H9 (cell line): Measurements from ENCODE around the gene CFAP65. TPM values are rescaled to one million over a fixed set of nuclear protein-coding genes. Genes with fewer than 3 reads are reported as not detected.
A peak's percentile ranks its signal among the peaks of the same experiment; 100 is the strongest.

Source experiments
- DNase-seq: peaks from one replicate; pipeline ENCODE4 v3.0.0-alpha.2; 2017
- H2AFZ ChIP-seq: one replicate; pipeline ENCODE4 v1.6.1; 2013; ENCODE audit warnings: mild to moderate bottlenecking, low read length, control low read depth, moderate library complexity
- H2AK5ac ChIP-seq: 2 replicates; pipeline ENCODE4 v1.6.1; 2013; ENCODE audit warnings: low read length, control low read depth, mixed read lengths; ENCODE audit not compliant: insufficient read length
- H2BK120ac ChIP-seq: one replicate; pipeline ENCODE4 v1.6.1; 2013; ENCODE audit warnings: low read depth, mild to moderate bottlenecking, low read length, control low read depth, inconsistent platforms; ENCODE audit not compliant: poor library complexity, severe bottlenecking
- H2BK12ac ChIP-seq: 2 replicates; pipeline ENCODE4 v1.6.1; 2013; ENCODE audit warnings: low read length, control low read depth, mixed read lengths, low read depth; ENCODE audit not compliant: insufficient read length
- H2BK15ac ChIP-seq: 2 replicates; pipeline ENCODE4 v1.6.1; 2013; ENCODE audit warnings: low read depth, low read length, control low read depth
- H2BK20ac ChIP-seq: one replicate; pipeline ENCODE4 v1.6.1; 2013; ENCODE audit warnings: low read depth, mild to moderate bottlenecking, low read length, control low read depth, inconsistent platforms; ENCODE audit not compliant: poor library complexity, severe bottlenecking
- H2BK5ac ChIP-seq: 2 replicates; pipeline ENCODE4 v1.6.1; 2013; ENCODE audit warnings: low read length, control low read depth, mixed read lengths; ENCODE audit not compliant: insufficient read length
- H3K14ac ChIP-seq: 2 replicates; pipeline ENCODE4 v1.6.1; 2013; ENCODE audit warnings: low read length, control low read depth; ENCODE audit not compliant: insufficient read depth
- H3K18ac ChIP-seq: 2 replicates; pipeline ENCODE4 v1.6.1; 2013; ENCODE audit warnings: low read depth, mild to moderate bottlenecking, mixed read lengths, low read length, control low read depth; ENCODE audit not compliant: insufficient read length
- H3K23ac ChIP-seq: 2 replicates; pipeline ENCODE4 v1.6.1; 2013; ENCODE audit warnings: low read length, control low read depth, mixed read lengths, low read depth; ENCODE audit not compliant: insufficient read length
- H3K23me2 ChIP-seq: 2 replicates; pipeline ENCODE4 v1.6.1; 2013; ENCODE audit warnings: low read depth, mild to moderate bottlenecking, mixed read lengths, low read length, control low read depth; ENCODE audit not compliant: insufficient read length, poor library complexity, severe bottlenecking
- H3K27ac ChIP-seq: 2 replicates; pipeline ENCODE4 v1.5.1; 2013; ENCODE audit warnings: low read length, control low read depth, mixed read lengths, low read depth; ENCODE audit not compliant: insufficient read length
- H3K27me3 ChIP-seq: 2 replicates; pipeline ENCODE4 v1.6.1; 2013; ENCODE audit warnings: low read length, control low read depth, inconsistent platforms; ENCODE audit not compliant: insufficient read depth
- H3K4ac ChIP-seq: 2 replicates; pipeline ENCODE4 v1.6.1; 2013; ENCODE audit warnings: low read depth, mild to moderate bottlenecking, control low read depth, inconsistent platforms, low read length, moderate library complexity
- H3K4me1 ChIP-seq: 2 replicates; pipeline ENCODE4 v1.6.1; 2013; ENCODE audit warnings: low read length, control low read depth, inconsistent platforms; ENCODE audit not compliant: insufficient read depth
- H3K4me2 ChIP-seq: 2 replicates; pipeline ENCODE4 v1.6.1; 2013; ENCODE audit warnings: low read length, control low read depth, mixed read lengths; ENCODE audit not compliant: insufficient read length, insufficient read depth
- H3K56ac ChIP-seq: 2 replicates; pipeline ENCODE4 v1.6.1; 2013; ENCODE audit warnings: low read depth, mild to moderate bottlenecking, mixed read lengths, low read length, control low read depth; ENCODE audit not compliant: insufficient read length
- H3K79me1 ChIP-seq: 2 replicates; pipeline ENCODE4 v1.6.1; 2013; ENCODE audit warnings: low read depth, mild to moderate bottlenecking, moderate library complexity, low read length, control low read depth, inconsistent platforms; ENCODE audit not compliant: insufficient read depth, poor library complexity, severe bottlenecking
- H3K79me2 ChIP-seq: 2 replicates; pipeline ENCODE4 v1.6.1; 2013; ENCODE audit warnings: low read length, control low read depth, inconsistent platforms; ENCODE audit not compliant: insufficient read depth
- H3K9ac ChIP-seq: 2 replicates; pipeline ENCODE4 v1.6.1; 2013; ENCODE audit warnings: low read length, control low read depth, mixed read lengths; ENCODE audit not compliant: insufficient read length; ENCODE audit errors: extremely low read depth
- H3K9me3 ChIP-seq: one replicate; pipeline ENCODE4 v1.6.1; 2013; ENCODE audit warnings: low read depth, low read length, inconsistent platforms; ENCODE audit not compliant: control insufficient read depth
- H3T11ph ChIP-seq: one replicate; pipeline ENCODE4 v1.6.1; 2013; ENCODE audit warnings: mild to moderate bottlenecking, low read length, control low read depth, inconsistent platforms
- H4K20me1 ChIP-seq: one replicate; pipeline ENCODE4 v1.6.1; 2013; ENCODE audit not compliant: control insufficient read depth, insufficient read length, insufficient read depth
- H4K5ac ChIP-seq: 2 replicates; pipeline ENCODE4 v1.6.1; 2013; ENCODE audit warnings: low read depth, mild to moderate bottlenecking, mixed read lengths, low read length, control low read depth; ENCODE audit not compliant: insufficient read length
- H4K8ac ChIP-seq: replicated peaks from 2 replicates; pipeline ENCODE4 v1.6.1; 2013; ENCODE audit warnings: low read length, control low read depth, mixed read lengths, low read depth; ENCODE audit not compliant: insufficient read length
- H4K91ac ChIP-seq: 2 replicates; pipeline ENCODE4 v1.6.1; 2013; ENCODE audit warnings: low read depth, mild to moderate bottlenecking, moderate library complexity, mixed read lengths, low read length, control low read depth; ENCODE audit not compliant: insufficient read length
- H3K27ac Mint-ChIP-seq, 3 experiments: 2 replicates in 2 of 3; 3 replicates in 1 of 3; pipeline ENCODE4 v1.8.0; 2020 to 2021; ENCODE audit warnings: mixed read lengths in 3 of 3, mild to moderate bottlenecking in 1 of 3, moderate library complexity in 1 of 3
- H3K27me3 Mint-ChIP-seq: 2 replicates; pipeline ENCODE4 v1.8.0; 2021; ENCODE audit warnings: low read depth, mild to moderate bottlenecking, moderate library complexity, mixed read lengths
- H3K36me3 Mint-ChIP-seq, 3 experiments: 2 replicates in 2 of 3; 3 replicates in 1 of 3; pipeline ENCODE4 v1.8.0; 2020 to 2021; ENCODE audit warnings: low read depth in 3 of 3, mixed read lengths in 3 of 3; ENCODE audit not compliant: insufficient read depth in 1 of 3
- H3K4me1 Mint-ChIP-seq, 2 experiments: 2 replicates each; pipeline ENCODE4 v1.8.0; 2020; ENCODE audit warnings: mixed read lengths in 2 of 2
- H3K4me3 Mint-ChIP-seq, 2 experiments: 2 replicates in 1 of 2; 3 replicates in 1 of 2; pipeline ENCODE4 v1.8.0; 2020 to 2021; ENCODE audit warnings: mild to moderate bottlenecking in 2 of 2, mixed read lengths in 2 of 2, moderate library complexity in 1 of 2
- H3K9me3 Mint-ChIP-seq, 2 experiments: 2 replicates in 1 of 2; 3 replicates in 1 of 2; pipeline ENCODE4 v1.8.0; 2020; ENCODE audit warnings: mild to moderate bottlenecking in 2 of 2, mixed read lengths in 2 of 2, moderate library complexity in 1 of 2
- WGBS: extraction: QIAGEN DNeasy Blood & Tissue Kit; methylation state at CpG from one replicate; pipeline ENCODE4 v1.1.7; 2013; ENCODE audit warnings: missing lambda C conversion rate, low lambda C conversion rate, mixed read lengths; ENCODE audit not compliant: insufficient read length; ENCODE audit errors: extremely low coverage; 5-methylcytosine and 5-hydroxymethylcytosine counted together
- total RNA-seq: library from RNA; stranded (reverse); gene quantifications from 2 replicates; pipeline ENCODE4 v1.2.1, GENCODE V29; 2021
- TF ChIP-seq, protein P1 (sequence below): fragments of 200-600 bp; sonication (generic); conservative IDR thresholded peaks from 3 replicates; pipeline ENCODE4 v1.8.0; 2021; ENCODE audit warnings: antibody characterized with exemption, mild to moderate bottlenecking

CFAP65 gene
- total RNA-seq, 1 experiment from 2014 or later, result 0.20 TPM

DNA sequence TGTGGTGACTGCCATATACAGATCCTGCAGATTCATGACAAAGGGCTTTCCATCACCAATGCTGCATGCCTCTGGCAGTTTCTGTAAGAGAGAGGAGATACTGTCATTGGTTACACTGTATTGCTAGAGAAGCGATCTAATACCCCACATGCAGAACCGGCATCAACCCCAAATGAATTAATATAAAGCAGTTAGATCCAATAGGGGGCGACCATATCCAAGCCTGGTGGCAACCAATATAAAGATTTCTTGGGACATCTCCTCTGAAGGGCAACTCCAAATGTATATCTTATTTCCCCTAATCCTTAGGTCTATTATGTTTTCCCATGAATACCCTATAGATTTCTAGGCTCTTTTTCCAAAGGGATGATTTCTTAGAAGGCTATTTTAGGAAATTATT lies 36.8 kb upstream of the CFAP65 start:
- H2BK120ac ChIP-seq, result no peak overlapping the region

More for the DNA sequence above, 36.8 kb upstream of the CFAP65 start:
- Histone ChIP-seq H2AK5ac (no peak overlapping the region), H4K8ac (no peak overlapping the region), H3K27me3 (no peaks in the 10 kb centered on the region), H2BK12ac (no peak overlapping the region), H3K23ac (no peak overlapping the region), H3K79me1 (no peaks in the 10 kb centered on the region), H3K4me2 (no peak overlapping the region), H3K4me1 (no peaks in the 10 kb centered on the region), H3K79me2 (no peaks in the 10 kb centered on the region), H2BK15ac (no peak overlapping the region), H3K23me2 (no peaks in the 10 kb centered on the region), H3K4ac (no peak overlapping the region), H3K27ac (no peak overlapping the region), H4K5ac (no peak overlapping the region), H3K14ac (no peak overlapping the region), H4K20me1 (no peaks in the 10 kb centered on the region), H3K9ac (no peak overlapping the region), H2BK5ac (no peak overlapping the region), H4K91ac (no peak overlapping the region), H3K56ac (no peak overlapping the region), H3K9me3 (no peaks in the 10 kb centered on the region), H3T11ph (no peak overlapping the region), H2BK20ac (no peak overlapping the region), H2AFZ (no peak overlapping the region), H3K18ac (no peak overlapping the region)
- Mint-ChIP-seq H3K9me3 (no peaks in the 10 kb centered on the region), H3K36me3 (peaks cover 0 to 18% (median 0%) of the 10 kb centered on the region in 3 experiments; a peak in 3 of 7 replicates), H3K4me1 (peaks cover 11 to 16% of the 10 kb centered on the region in 2 experiments), H3K4me3 (no peak overlapping the region), H3K27ac (no peak overlapping the region), H3K27me3 (peaks cover 13% of the 10 kb centered on the region)
- WGBS, result no CpG with 5 or more reads among the region's 3 CpGs
- DNase-seq, result no peak
- TF ChIP-seq, protein P1, sequence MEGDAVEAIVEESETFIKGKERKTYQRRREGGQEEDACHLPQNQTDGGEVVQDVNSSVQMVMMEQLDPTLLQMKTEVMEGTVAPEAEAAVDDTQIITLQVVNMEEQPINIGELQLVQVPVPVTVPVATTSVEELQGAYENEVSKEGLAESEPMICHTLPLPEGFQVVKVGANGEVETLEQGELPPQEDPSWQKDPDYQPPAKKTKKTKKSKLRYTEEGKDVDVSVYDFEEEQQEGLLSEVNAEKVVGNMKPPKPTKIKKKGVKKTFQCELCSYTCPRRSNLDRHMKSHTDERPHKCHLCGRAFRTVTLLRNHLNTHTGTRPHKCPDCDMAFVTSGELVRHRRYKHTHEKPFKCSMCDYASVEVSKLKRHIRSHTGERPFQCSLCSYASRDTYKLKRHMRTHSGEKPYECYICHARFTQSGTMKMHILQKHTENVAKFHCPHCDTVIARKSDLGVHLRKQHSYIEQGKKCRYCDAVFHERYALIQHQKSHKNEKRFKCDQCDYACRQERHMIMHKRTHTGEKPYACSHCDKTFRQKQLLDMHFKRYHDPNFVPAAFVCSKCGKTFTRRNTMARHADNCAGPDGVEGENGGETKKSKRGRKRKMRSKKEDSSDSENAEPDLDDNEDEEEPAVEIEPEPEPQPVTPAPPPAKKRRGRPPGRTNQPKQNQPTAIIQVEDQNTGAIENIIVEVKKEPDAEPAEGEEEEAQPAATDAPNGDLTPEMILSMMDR, result peak; percentile 46
